Measurements from ENCODE around the gene CPLX1.
"Not testable (repeated sequence)": the region's sequence is repeated elsewhere in the genome, so short reads cannot be mapped to it uniquely, and the experiment has no call there.

- not testable (repeated sequence) for TF ChIP-seq CTCF, EP300, POLR2A (IDR thresholded peaks at IDR 0.05)
These were observed 18.9 kb downstream of the CPLX1 start for GRCh38 chr4:806979-807378.

All from tibial nerve (tissue), 4 donors.